Measurements from ENCODE around the gene AGRN.

Gene AGRN

DNA sequence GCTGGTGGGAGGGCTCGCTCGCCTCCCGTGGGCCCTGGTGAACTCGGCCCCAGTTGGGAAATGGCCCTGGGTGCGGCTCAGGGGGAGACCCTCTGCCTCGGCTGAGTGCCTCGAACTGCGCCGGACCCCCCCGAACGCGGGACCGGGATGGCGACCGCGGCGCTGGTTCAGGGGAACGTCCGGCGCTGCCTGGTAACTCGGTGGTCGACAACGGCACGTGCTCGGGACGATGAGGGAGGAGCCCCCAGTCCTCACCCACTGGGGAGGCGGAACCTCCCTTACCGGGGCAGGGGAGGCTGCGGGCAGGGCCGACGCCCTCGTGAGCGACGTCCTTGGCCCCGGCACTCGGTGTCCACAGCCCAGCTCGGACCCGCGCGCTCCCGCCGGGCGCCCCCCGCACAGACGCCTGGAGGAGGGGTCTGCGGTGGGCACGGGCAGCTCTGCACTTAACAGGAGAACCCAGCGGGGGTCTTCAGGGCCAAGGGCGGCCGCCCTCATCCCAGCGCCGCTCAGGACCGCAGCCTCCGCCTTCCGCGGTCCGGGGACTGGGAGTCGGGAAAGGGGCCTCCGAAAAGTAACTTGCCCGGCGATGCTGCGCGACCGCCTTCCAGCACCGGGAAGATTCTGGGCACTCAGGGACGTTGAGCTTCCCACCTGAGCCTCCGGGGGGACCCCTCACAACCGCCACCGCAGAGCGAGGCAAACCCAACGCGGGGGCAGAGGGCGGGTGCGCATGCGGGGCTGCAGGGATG lies 21.8 kb upstream of the AGRN start:
- TF ChIP-seq, protein P1, sequence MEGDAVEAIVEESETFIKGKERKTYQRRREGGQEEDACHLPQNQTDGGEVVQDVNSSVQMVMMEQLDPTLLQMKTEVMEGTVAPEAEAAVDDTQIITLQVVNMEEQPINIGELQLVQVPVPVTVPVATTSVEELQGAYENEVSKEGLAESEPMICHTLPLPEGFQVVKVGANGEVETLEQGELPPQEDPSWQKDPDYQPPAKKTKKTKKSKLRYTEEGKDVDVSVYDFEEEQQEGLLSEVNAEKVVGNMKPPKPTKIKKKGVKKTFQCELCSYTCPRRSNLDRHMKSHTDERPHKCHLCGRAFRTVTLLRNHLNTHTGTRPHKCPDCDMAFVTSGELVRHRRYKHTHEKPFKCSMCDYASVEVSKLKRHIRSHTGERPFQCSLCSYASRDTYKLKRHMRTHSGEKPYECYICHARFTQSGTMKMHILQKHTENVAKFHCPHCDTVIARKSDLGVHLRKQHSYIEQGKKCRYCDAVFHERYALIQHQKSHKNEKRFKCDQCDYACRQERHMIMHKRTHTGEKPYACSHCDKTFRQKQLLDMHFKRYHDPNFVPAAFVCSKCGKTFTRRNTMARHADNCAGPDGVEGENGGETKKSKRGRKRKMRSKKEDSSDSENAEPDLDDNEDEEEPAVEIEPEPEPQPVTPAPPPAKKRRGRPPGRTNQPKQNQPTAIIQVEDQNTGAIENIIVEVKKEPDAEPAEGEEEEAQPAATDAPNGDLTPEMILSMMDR (IDR thresholded peaks at IDR 0.05; ENCODE audit: low read depth, low read length, missing control alignments) = no peak
- DNase-seq (ENCODE audit: extremely low read depth, low read depth) = no peak

DNA sequence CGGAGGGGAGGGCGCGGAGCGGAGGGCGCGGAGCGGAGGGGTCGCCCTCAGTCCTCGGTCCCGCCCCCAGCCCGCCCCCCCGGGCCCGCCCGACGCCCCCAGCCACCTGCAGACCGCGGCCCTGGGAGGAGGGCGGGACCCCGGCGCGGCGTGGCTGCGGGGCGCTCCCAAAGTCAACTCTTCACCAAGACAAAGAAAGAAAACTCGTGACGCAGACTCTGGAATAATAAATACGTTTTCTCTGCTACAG lies 21.2 kb upstream of the AGRN start:
- TF ChIP-seq, protein P1 (IDR thresholded peaks at IDR 0.05; ENCODE audit: low read depth, low read length, missing control alignments) = no peak
- H3K4me3 ChIP-seq (replicated peaks; ENCODE audit: low read depth, low read length) = no peak overlapping the region
- no peak for DNase-seq (ENCODE audit: extremely low read depth, low read depth)

More for the DNA sequence above, 21.8 kb upstream of the AGRN start:
- H3K4me3 ChIP-seq (replicated peaks; ENCODE audit: low read depth, low read length) = no peak overlapping the region

DNA sequence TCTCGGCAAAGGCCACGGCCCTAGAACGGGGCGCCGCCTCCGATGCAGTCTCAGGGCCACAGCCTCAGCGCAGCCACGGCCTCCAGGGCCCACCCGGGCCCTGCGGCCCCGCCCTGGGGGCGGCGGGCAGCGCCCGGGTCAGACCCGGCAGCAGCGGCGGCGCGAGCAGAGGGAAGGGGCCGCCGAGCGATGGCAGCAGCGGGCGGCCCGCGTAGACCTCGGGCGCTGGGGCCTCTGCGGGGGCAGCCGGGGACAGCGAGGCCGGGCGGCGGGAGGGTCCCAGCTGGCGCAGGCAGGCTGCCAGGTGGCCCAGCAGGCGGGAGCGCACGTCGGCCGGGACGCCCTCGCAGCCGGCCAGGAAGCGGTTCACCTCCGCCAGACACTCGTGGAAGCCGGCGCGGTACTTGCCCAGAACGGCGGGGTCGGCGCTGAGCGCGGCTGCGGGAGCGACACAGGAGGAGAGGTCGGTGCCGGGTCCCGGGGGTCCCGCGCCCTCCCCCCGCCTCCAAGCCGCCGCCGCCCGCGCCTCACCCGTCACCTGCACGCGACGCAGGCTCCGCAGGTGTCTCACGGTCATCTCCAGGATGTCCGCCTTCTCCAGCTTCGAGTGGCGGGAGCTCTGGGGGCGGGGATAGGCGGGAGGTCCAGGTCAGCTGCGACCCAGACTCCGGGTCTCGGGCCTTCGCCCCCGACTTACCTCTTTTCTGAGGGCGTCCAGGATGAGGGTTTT lies 20.8 kb upstream of the AGRN start:
- H3K4me3 ChIP-seq (replicated peaks; ENCODE audit: low read depth, low read length) = peak overlapping the region; percentile 24
- TF ChIP-seq, protein P1 (IDR thresholded peaks at IDR 0.05; ENCODE audit: low read depth, low read length, missing control alignments) = no peak
- DNase-seq (ENCODE audit: extremely low read depth, low read depth) = no peak

DNA sequence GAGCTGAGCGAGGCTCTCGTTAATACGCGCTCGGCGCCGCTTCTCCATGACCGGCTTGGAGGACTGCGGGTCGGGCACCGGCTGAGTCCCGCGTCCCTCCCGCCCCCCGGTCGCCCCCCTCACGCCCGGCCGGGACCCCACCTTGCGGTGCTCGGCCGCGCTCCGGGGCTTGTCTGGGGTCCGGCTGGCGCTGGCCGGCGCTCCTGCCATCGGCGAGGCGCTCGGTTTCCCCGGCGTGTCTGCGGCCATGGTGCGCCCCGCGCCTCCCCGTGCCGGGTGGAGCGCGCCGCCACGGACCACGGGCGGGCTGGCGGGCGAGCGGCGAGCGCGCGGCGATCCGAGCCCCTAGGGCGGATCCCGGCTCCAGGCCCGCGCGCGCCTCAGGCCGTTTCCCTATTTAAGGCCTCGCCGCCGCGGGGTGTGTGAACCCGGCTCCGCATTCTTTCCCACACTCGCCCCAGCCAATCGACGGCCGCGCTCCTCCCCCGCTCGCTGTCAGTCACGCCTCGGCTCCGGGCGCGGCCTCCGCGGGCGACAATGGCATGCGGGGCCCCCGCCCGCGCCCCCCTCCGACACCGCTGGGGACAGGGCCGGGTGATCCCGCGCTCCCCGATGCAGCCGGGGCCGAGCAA lies 20.1 kb upstream of the AGRN start, which contains the start of gene HES4:
Gene HES4 (minus strand): TSS at position 373 of the 632 bp plus-strand sequence. CDS start 124 bp downstream, at position 249.
- TF ChIP-seq, protein P1 (IDR thresholded peaks at IDR 0.05; ENCODE audit: low read depth, low read length, missing control alignments) = no peak
- peak within 1 kb of the TSS; percentile 54 for H3K4me3 ChIP-seq (replicated peaks; ENCODE audit: low read depth, low read length)
- no peak for DNase-seq (ENCODE audit: extremely low read depth, low read depth)

DNA sequence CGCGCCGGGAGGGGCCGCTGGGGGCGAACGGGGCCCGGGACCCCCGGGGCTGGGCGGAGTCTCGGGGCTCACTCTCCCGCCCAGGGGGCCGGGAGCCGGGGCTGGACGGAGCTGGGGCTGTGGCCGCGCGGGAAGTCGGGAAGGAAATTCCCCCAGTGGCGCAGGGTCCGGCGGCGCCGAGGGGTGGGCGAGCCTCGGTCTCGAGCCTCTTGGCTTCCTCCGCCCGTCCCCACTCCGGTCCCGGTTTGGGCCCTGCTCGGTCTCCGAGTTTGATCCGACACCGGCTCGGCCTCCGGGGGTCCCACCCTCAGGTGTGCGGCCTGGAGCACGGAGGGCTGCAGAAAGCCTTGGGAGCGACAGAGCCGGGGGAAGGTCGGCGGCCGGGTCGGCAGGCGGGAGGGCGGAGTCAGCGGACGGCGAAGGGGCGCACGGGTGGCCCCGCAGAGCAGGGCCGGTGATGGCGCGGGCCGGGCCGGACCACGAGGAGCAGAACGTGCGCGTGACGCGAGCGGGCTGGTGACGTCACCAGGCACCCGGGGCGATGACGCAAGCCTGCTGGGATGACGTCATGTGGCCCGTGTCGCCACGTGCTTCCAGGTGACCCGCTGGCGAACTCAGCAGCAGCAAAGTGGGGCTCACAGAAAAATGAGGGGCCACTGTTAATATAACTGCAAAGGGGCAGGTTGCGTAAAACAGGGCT lies 19.4 kb upstream of the AGRN start:
- TF ChIP-seq, protein P1 (IDR thresholded peaks at IDR 0.05; ENCODE audit: low read depth, low read length, missing control alignments) = no peak
- peak overlapping the region; percentile 54 for H3K4me3 ChIP-seq (replicated peaks; ENCODE audit: low read depth, low read length)
- DNase-seq (ENCODE audit: extremely low read depth, low read depth) = no peak

DNA sequence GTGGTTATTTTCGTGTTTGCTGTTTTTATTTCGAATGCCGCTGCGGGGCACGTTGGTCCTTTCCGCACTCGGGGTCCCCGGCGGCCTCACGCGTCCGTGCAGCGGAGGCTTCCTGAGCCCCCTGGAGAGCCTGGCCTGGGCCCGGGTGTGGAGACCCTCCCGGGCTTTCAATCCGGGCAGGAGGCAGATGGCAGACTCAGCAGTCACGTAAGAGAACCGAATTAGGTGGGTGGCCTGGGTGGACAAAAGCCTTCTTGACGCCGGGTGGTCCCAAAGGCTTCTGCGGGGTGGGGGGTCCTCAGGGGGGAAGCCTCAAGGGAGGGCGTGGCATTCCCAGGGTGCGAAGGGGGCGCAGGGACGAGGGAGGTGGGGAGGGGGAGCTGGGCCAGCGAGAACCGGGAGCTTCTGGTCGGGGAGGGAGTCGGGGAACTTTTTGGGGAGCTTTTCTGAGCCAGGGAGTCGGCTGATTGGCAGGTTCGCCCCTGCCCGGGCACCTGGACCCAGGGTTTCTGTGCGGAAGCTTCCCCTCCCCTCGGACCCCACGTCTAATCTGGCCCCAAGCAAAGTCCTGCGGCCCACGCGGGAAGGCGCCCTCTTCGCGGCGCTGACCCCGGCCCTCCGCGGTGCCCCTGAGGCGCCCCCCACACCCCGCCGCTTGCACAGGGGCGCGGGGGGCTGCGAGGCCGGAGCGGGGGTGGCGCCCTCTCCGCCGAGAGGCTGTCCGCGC lies 18.7 kb upstream of the AGRN start:
- H3K4me3 ChIP-seq (replicated peaks; ENCODE audit: low read depth, low read length) = peak overlapping the region; percentile 54

More for the DNA sequence above, 18.7 kb upstream of the AGRN start:
- TF ChIP-seq, protein P1 (IDR thresholded peaks at IDR 0.05; ENCODE audit: low read depth, low read length, missing control alignments) = no peak
- no peak for DNase-seq (ENCODE audit: extremely low read depth, low read depth)

Data from HFF-Myc (cell line).